ENCODE data around the gene OTOG.

OTOG gene

GRCh38 chr11:17547051-17547577 is at the start of gene OTOG:
TSS of gene OTOG (plus strand) at chr11:17547259. CDS start at chr11:17547373, 114 bp downstream.
- Histone ChIP-seq H3K4me2 (ENCODE audit: low read length) (no peak within 1 kb of the TSS), H3K4me3 (ENCODE audit: low read length) (no peak within 1 kb of the TSS)
- no peak for TF ChIP-seq CTCF (IDR thresholded peaks at IDR 0.05; ENCODE audit: low read depth, low read length, poor library complexity, severe bottlenecking)
- TF ChIP-seq EZH2phosphoT487 (IDR thresholded peaks at IDR 0.05; ENCODE audit: borderline replicate concordance, low read length), result no peak

GRCh38 chr11:17498058-17498457 is 49.0 kb upstream of the OTOG start:
- Histone ChIP-seq H3K36me3 (ENCODE audit: control insufficient read depth, low read length) (no peaks in the 10 kb centered on the region), H3K27ac (ENCODE audit: low read depth, low read length) (no peak overlapping the region), H3K4me3 (ENCODE audit: low read length) (no peak overlapping the region), H3K4me1 (ENCODE audit: control insufficient read depth, low read length) (no peaks in the 10 kb centered on the region), H3K9me3 (ENCODE audit: control insufficient read depth, insufficient read depth, low read length) (no peaks in the 10 kb centered on the region), H4K20me1 (ENCODE audit: control insufficient read depth, insufficient read depth, low read depth, low read length) (no peaks in the 10 kb centered on the region), H3K4me2 (ENCODE audit: low read length) (no peak overlapping the region), H3K79me2 (ENCODE audit: control insufficient read depth, low read length) (no peaks in the 10 kb centered on the region), H3F3A (ENCODE audit: control insufficient read depth, insufficient read depth) (no peaks in the 10 kb centered on the region), H3K9me2 (replicated peaks; ENCODE audit: control insufficient read depth, low read length) (no peaks in the 10 kb centered on the region), H3K27me3 (ENCODE audit: control insufficient read depth, low read length) (peaks cover 4% of the 10 kb centered on the region; the same call in 1 of the 2 replicates)
- TF ChIP-seq CTCF (IDR thresholded peaks at IDR 0.05; ENCODE audit: low read depth, low read length, poor library complexity, severe bottlenecking) (no peak), EZH2phosphoT487 (IDR thresholded peaks at IDR 0.05; ENCODE audit: borderline replicate concordance, low read length) (no peak)

More at GRCh38 chr11:17547051-17547577, at the start of gene OTOG:
- no peaks in the 10 kb centered on the region for H3K4me1 ChIP-seq (ENCODE audit: control insufficient read depth, low read length)
- no peaks in the 10 kb centered on the region for H3F3A ChIP-seq (ENCODE audit: control insufficient read depth, insufficient read depth)
- no peak within 1 kb of the TSS for H3K27ac ChIP-seq (ENCODE audit: low read depth, low read length)
- H3K9me2 ChIP-seq (replicated peaks; ENCODE audit: control insufficient read depth, low read length), result no peaks in the 10 kb centered on the region
- H3K9me3 ChIP-seq (ENCODE audit: control insufficient read depth, insufficient read depth, low read length), result no peaks in the 10 kb centered on the region
- no peaks in the 10 kb centered on the region for H3K79me2 ChIP-seq (ENCODE audit: control insufficient read depth, low read length)
- peaks cover 2% of the 10 kb centered on the region; the same call in 1 of the 2 replicates for H3K27me3 ChIP-seq (ENCODE audit: control insufficient read depth, low read length)
- no peaks in the 10 kb centered on the region for H3K36me3 ChIP-seq (ENCODE audit: control insufficient read depth, low read length)
- H4K20me1 ChIP-seq (ENCODE audit: control insufficient read depth, insufficient read depth, low read depth, low read length), result no peaks in the 10 kb centered on the region

- H3K36me3 ChIP-seq (ENCODE audit: control insufficient read depth, low read length), result no peaks in the 10 kb centered on the region
- H3K4me1 ChIP-seq (ENCODE audit: control insufficient read depth, low read length), result no peaks in the 10 kb centered on the region
- no peaks in the 10 kb centered on the region for H3K79me2 ChIP-seq (ENCODE audit: control insufficient read depth, low read length)
- H3K9me2 ChIP-seq (replicated peaks; ENCODE audit: control insufficient read depth, low read length), result no peaks in the 10 kb centered on the region
- H3K27me3 ChIP-seq (ENCODE audit: control insufficient read depth, low read length), result peaks cover 4% of the 10 kb centered on the region; the same call in 1 of the 2 replicates
- no peak overlapping the region for H3K4me3 ChIP-seq (ENCODE audit: low read length)
- no peak overlapping the region for H3K4me2 ChIP-seq (ENCODE audit: low read length)
- no peaks in the 10 kb centered on the region for H3F3A ChIP-seq (ENCODE audit: control insufficient read depth, insufficient read depth)
- H3K9me3 ChIP-seq (ENCODE audit: control insufficient read depth, insufficient read depth, low read length), result no peaks in the 10 kb centered on the region
- H4K20me1 ChIP-seq (ENCODE audit: control insufficient read depth, insufficient read depth, low read depth, low read length), result no peaks in the 10 kb centered on the region
- TF ChIP-seq CTCF (IDR thresholded peaks at IDR 0.05; ENCODE audit: low read depth, low read length, poor library complexity, severe bottlenecking), result no peak
- no peak overlapping the region for H3K27ac ChIP-seq (ENCODE audit: low read depth, low read length)
Observed at GRCh38 chr11:17498475-17498874, 48.6 kb upstream of the OTOG start.

All from DOHH2 (cell line).